ENCODE data around the gene GRK7. TPM values are rescaled to one million over a fixed set of nuclear protein-coding genes. Genes with fewer than 3 reads are reported as not detected.

Gene GRK7
- total and polyA plus RNA-seq, 2 of the 4 experiments (the other 2 are of a cell fraction), result not detected

GRCh38 chr3:141722081-141722480 is 41.1 kb upstream of the GRK7 start:
- Histone ChIP-seq H3K9ac (ENCODE audit: low read depth, low read length) (no peak overlapping the region), H2AFZ (replicated peaks; ENCODE audit: low read length, poor library complexity) (no peak overlapping the region), H2BK15ac (ENCODE audit: low read depth, low read length) (no peak overlapping the region), H3K56ac (ENCODE audit: extremely low read depth, insufficient read depth, low read length) (no peak overlapping the region), H3K79me1 (ENCODE audit: low read depth in 1 of 2, low read length in 2 of 2) (no peaks in the 10 kb centered on the region), H3K9me3 (ENCODE audit: control insufficient read depth, insufficient read depth, low read length) (no peaks in the 10 kb centered on the region), H3K14ac (replicated peaks; ENCODE audit: low read depth, low read length) (no peak overlapping the region), H2AK5ac (ENCODE audit: low read depth, low read length) (no peak overlapping the region), H4K91ac (ENCODE audit: insufficient read depth, low read depth, low read length) (no peak overlapping the region), H3K9me1 (ENCODE audit: insufficient read depth, low read length) (peaks cover 2% of the 10 kb centered on the region; the same call in 1 of the 2 replicates), H3K4me1 (ENCODE audit: control insufficient read depth, insufficient read depth, low read length) (peaks cover 3% of the 10 kb centered on the region; the same call in 1 of the 2 replicates), H3K36me3 (ENCODE audit: control insufficient read depth, insufficient read depth, low read length) (no peaks in the 10 kb centered on the region), H4K8ac (ENCODE audit: low read depth in 2 of 2, low read length in 2 of 2) (no peak overlapping the region), H3K18ac (ENCODE audit: low read depth, low read length) (no peak overlapping the region), H3K27ac (ENCODE audit: insufficient read depth, low read length) (no peak overlapping the region), H3K27me3 (ENCODE audit: control insufficient read depth, insufficient read depth, low read length) (no peaks in the 10 kb centered on the region), H3K23ac (ENCODE audit: low read depth, low read length) (no peak overlapping the region), H2BK20ac (ENCODE audit: low read depth, low read length) (no peak overlapping the region), H3K4ac (ENCODE audit: low read depth, low read length) (no peak overlapping the region), H2AK9ac (replicated peaks; ENCODE audit: low read depth, low read length, poor library complexity) (no peak overlapping the region), H3K4me3 (ENCODE audit: insufficient read depth, low read depth, low read length) (no peak overlapping the region), H2BK5ac (ENCODE audit: low read depth, low read length, poor library complexity, severe bottlenecking) (no peak overlapping the region), H3K4me2 (ENCODE audit: low read depth, low read length) (no peak overlapping the region), H2BK120ac (ENCODE audit: low read depth, low read length) (no peak overlapping the region), H4K20me1 (ENCODE audit: insufficient read depth, low read length) (no peaks in the 10 kb centered on the region), H4K5ac (ENCODE audit: low read depth, low read length) (no peak overlapping the region)
- dilution Hi-C loops (cut with HindIII; ENCODE audit: low sequenced_read_pairs, unreplicated experiment), result no loop called here
- ATAC-seq (ENCODE audit: low read depth), result no peak
- intact Hi-C loops (cut with micrococcal nuclease), result no loop called here
- in situ Hi-C loops (cut with MboI; ENCODE audit: low sequenced_read_pairs), result no loop called here
- ChIA-PET CTCF (interaction anchor here (0.6 kb wide), 1 partner anchor 78 kb away, joined by 4 read pairs; no protein-coding TSS in a partner anchor), POLR2A (ENCODE audit: unreplicated experiment) (no interaction called here)
- DNase-seq, result no peak
- 86% methylated on average over 1 of the region's 2 CpGs; no CpG with 5 or more reads in 1 of the 2 experiments for WGBS, 2 experiments (ENCODE audit: extremely low coverage in 2 of 2, insufficient read length in 1 of 2)
- no TSS peak for BruUV-seq (replicated peaks)
- TF ChIP-seq RFX5 (IDR thresholded peaks at IDR 0.05; ENCODE audit: low read depth, low read length) (no peak), CHD1 (IDR thresholded peaks at IDR 0.05; ENCODE audit: low read depth, low read length) (no peak), USF2 (IDR thresholded peaks at IDR 0.05; ENCODE audit: low read depth, low read length) (no peak), MAZ (IDR thresholded peaks at IDR 0.05; ENCODE audit: borderline replicate concordance, low read depth, low read length) (no peak), NFE2L2 (IDR thresholded peaks at IDR 0.05; ENCODE audit: low read depth, low read length) (no peak), BHLHE40 (IDR thresholded peaks at IDR 0.05; ENCODE audit: low read depth, low read length) (no peak), MXI1 (IDR thresholded peaks at IDR 0.05; ENCODE audit: borderline replicate concordance, low read depth, low read length) (no peak), RCOR1 (IDR thresholded peaks at IDR 0.05; ENCODE audit: insufficient replicate concordance, low read length) (no peak), POLR2A (IDR thresholded peaks at IDR 0.05; ENCODE audit: low read depth, low read length) (no peak), MAFK (IDR thresholded peaks at IDR 0.05; ENCODE audit: low read depth, low read length) (no peak), ELK1 (IDR thresholded peaks at IDR 0.05; ENCODE audit: borderline replicate concordance, low read depth, low read length) (no peak), RAD21 (IDR thresholded peaks at IDR 0.05; ENCODE audit: low read length) (no peak), FOS (IDR thresholded peaks at IDR 0.05; ENCODE audit: low read depth, low read length) (no peak), CEBPB (IDR thresholded peaks at IDR 0.05; ENCODE audit: low read depth, low read length) (no peak), CTCF (conservative IDR thresholded peaks at IDR 0.05; ENCODE audit: low read depth, low read length) (no peak), SMC3 (IDR thresholded peaks at IDR 0.05; ENCODE audit: low read depth, low read length) (no peak)

Measured in IMR-90 (cell line).